GM10248 (cell line): ENCODE results near the gene IL20RB.
"Not testable (repeated sequence)": the region's sequence is repeated elsewhere in the genome, so short reads cannot be mapped to it uniquely, and the experiment has no call there.

Experiments
- CTCF ChIA-PET: fragments of 300-600 bp; sonication (Branson Sonifier 250); formaldehyde crosslinking; extraction: SDS; loops from one replicate; lab custom pipeline; 2021; ENCODE audit warnings: antibody characterized with exemption; lab: Yijun Ruan, JAX
- POLR2A ChIA-PET: fragments of 350-650 bp; sonication (Branson Sonifier 250); formaldehyde crosslinking; extraction: SDS; loops from one replicate; lab custom pipeline; 2020; ENCODE audit warnings: antibody characterized with exemption; lab: Yijun Ruan, JAX
- DNase-seq: peaks from one replicate; pipeline ENCODE4 v3.0.0; 2012; ENCODE audit errors: extremely low spot score
- CTCF ChIP-seq: IDR thresholded peaks from 2 replicates; pipeline ENCODE4 v1.5.1; 2012; ENCODE audit warnings: mild to moderate bottlenecking, low read depth; ENCODE audit errors: extremely low read depth, missing control alignments, control extremely low read depth

IL20RB gene

GRCh38 chr3:136989781-136990524, 32.2 kb downstream of the IL20RB start:
- DNase-seq = no peak
- POLR2A ChIA-PET = no interaction called here
- CTCF ChIA-PET = interaction anchor here (0.8 to 1.1 kb wide), 3 partner anchors 9 to 42 kb away, joined by 4 to 6 read pairs (median 5); no protein-coding TSS in a partner anchor
- no peak for TF ChIP-seq CTCF

- CTCF ChIA-PET = interaction anchor here (0.8 to 1.1 kb wide), 2 partner anchors 10 to 41 kb away, joined by 4 to 5 read pairs; no protein-coding TSS in a partner anchor
- TF ChIP-seq CTCF = no peak
- POLR2A ChIA-PET = no interaction called here
- DNase-seq = no peak
Observed at GRCh38 chr3:136990826-136991225, 33.0 kb downstream of the IL20RB start.

- TF ChIP-seq CTCF = no peak
- no peak for DNase-seq
- CTCF ChIA-PET = interaction anchor here (1.2 to 1.3 kb wide), 2 partner anchors 22 to 240 kb away, joined by 3 to 4 read pairs; partner anchors contain the start of gene STAG1
- POLR2A ChIA-PET = no interaction called here
Observed at GRCh38 chr3:136992115-136992514, 34.3 kb downstream of the IL20RB start.

GRCh38 chr3:136994772-136995516, 37.2 kb downstream of the IL20RB start:
- CTCF ChIA-PET = no interaction called here

GRCh38 chr3:136995652-136996051, 37.9 kb downstream of the IL20RB start:
- ChIA-PET CTCF (no interaction called here), POLR2A (no interaction called here)
- no peak for DNase-seq
- TF ChIP-seq CTCF = no peak

More at GRCh38 chr3:136994772-136995516, 37.2 kb downstream of the IL20RB start:
- POLR2A ChIA-PET = no interaction called here
- DNase-seq = no peak
- no peak for TF ChIP-seq CTCF

GRCh38 chr3:137000039-137000438, 42.3 kb downstream of the IL20RB start:
- no peak for TF ChIP-seq CTCF
- no peak for DNase-seq
- ChIA-PET CTCF (interaction anchor here (2.1 kb wide), 1 partner anchor 14 kb away, joined by 11 read pairs; no protein-coding TSS in a partner anchor), POLR2A (no interaction called here)

- DNase-seq, POLR2A ChIA-PET: not testable (repeated sequence)
- CTCF ChIA-PET = interaction anchor here (1.2 kb wide), 1 partner anchor 255 kb away, joined by 5 read pairs; the partner anchor contains the start of gene STAG1
Observed at GRCh38 chr3:137007376-137007775, 49.6 kb downstream of the IL20RB start.
